GM23248 (cell line): ENCODE measurements around the gene CNTN4.

ENCODE experiments used
- EZH2 ChIP-seq: fragments of 200-600 bp; sonication (generic); IDR thresholded peaks from 2 replicates; pipeline ENCODE4 v1.6.1; 2018; ENCODE audit warnings: antibody characterized with exemption, mild to moderate bottlenecking; ENCODE audit not compliant: insufficient read depth, poor library complexity, severe bottlenecking
- EZH2phosphoT487 ChIP-seq: fragments of 200-600 bp; sonication (generic); IDR thresholded peaks from 2 replicates; pipeline ENCODE4 v1.6.1; 2018; ENCODE audit warnings: antibody characterized with exemption, moderate library complexity, mild to moderate bottlenecking, low read depth; ENCODE audit not compliant: insufficient read depth

GRCh38 chr3:2790266-2790815 lies 691.7 kb downstream of the CNTN4 start:
- no peak for TF ChIP-seq EZH2
- TF ChIP-seq EZH2phosphoT487: no peak
